Inferior parietal cortex (tissue), 1 donor: ENCODE data around the gene LRFN4.
"Not testable (repeated sequence)": the region's sequence is repeated elsewhere in the genome, so short reads cannot be mapped to it uniquely, and the experiment has no call there.

Source experiments
- DNase-seq: peaks from one replicate; pipeline ENCODE4 v3.0.0-alpha.2; 2016; ENCODE audit errors: extremely low spot score

The LRFN4 gene

DNA sequence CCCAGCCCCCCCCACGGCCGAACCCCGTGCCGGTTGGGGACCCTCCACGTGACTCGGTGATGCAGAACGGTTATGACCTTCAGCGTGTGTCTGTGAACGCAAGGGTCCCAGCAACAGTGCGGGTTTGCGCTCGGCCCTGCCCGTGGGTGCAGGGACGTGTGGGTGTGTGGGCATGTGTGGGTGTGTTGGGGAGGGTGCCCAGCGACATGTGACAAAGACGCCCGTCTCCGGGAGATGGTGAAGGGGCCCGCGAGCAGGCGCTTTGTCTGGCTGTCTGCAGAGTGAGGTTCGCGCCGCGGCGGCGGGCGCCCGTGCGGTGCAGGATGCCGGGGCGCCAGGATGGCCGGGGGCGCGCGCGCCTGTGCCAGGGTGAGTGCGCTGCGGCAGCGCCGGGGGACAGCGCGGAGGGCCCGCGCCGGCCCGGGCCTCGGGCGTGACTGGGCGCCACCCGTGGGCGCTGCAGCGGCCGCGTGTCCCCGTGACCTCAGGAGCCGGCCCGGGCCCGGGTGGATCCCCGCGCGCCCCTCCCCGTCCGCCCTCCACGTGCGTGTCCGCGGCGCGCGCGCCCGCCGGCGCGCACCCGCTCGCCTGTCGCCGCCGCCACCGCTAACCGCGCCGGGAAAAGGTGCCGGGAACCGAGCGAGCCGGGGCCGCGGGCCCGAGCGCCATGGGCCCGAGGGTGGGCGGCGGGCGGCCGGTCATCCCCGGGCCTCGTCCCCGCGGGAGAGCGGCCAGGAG is at the start of gene LRFN4:
Gene LRFN4 (plus strand): TSS at position 569 of the 738 bp plus-strand sequence. CDS start 681 bp downstream, outside the sequence.
- peak; percentile 65 for DNase-seq

DNA sequence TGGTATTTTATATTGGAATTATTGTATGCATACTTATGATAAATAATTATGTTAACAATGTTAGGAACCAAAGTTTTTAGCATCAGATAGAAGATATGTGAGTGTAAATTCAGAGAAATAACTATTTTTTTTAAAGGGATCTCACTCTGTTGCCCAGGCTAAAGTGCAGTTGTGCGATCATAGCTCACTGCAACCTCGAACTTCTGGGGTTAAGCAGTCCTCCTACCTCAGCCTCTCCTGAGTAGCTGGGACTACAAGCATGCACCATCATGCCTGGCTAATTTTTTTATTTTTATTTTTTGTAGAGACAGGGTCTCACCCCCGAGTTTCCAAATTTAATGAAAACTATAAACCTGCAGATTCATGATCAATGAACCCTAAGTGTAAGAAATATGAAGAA is 47.3 kb upstream of the LRFN4 start:
- DNase-seq = no peak

- DNase-seq = no peak
Observed at GRCh38 chr11:66810576-66811185, 46.2 kb upstream of the LRFN4 start.

DNA sequence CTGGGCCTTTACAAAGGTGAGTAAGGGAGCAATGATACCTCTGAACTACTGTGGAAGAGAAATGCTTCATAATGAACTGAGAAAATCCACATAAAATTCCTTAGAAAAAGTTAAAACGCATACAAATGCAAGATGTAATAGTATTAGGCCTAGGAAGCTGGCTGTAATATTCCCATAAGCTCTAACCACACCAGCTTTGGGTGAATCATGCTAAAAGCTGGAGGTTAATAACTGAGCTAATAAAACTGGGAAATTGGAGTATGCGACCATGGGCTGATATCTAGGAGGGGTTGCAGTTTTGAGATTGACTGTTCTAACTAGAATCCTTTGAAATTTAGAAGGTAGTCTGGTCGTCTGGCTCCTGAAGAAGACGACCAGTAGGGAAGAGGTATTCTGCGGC is 42.2 kb upstream of the LRFN4 start:
- no peak for DNase-seq

DNA sequence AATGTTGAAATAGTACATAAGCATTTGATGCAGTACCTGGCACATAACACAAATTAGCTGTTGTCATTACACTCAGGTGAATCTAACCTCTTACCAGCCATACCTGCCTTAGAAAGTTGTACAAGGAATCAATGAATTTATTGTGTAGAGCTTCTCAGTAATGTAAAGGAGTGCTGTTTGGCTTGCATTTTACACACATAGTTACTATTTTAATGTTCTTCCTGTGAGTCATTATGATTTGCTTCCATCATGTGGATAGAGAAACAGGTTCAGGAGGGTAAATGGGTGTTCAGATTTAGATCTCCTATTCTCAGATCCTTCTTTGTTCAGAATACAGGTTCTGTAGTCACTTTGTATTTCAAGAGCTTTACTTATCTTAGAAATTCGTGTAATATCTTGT is 41.2 kb upstream of the LRFN4 start:
- DNase-seq = no peak

DNA sequence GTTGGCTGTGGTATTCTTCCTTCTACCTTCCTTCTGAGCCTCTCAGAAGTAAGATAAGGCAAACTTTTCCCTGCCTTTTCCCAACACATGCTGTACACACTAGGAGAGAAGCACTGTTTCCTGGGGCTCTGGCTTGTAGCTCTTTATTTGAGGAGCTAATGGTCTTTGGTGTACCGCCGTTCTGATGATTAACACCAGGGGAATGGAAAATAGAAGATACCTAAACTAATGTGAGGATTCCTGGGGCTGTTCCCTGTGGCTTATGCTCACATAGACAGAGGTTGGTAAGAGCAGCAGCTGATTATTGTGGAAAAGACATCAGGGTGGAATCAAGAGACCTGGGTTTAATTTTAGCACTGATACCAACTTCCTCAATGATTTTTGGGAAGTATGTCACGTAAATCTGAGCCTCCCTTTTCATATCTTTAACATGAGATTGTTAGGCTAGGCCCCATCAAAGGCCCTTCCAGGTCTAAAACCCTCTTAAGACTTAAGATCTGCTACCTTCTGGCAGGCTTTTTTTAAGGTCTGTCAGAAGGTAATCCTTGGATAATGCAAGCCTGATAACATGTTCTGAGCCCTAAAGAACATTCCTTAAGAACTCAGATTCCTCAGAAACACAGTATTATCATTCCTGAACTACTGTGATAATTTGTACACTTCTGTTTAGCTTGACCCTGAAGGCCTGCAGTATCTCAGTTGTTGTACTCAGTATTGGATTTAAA is 38.5 kb upstream of the LRFN4 start:
- DNase-seq = no peak

- DNase-seq = no peak
Observed at GRCh38 chr11:66820381-66820780, 36.5 kb upstream of the LRFN4 start.

GRCh38 chr11:66820901-66821300 is 36.0 kb upstream of the LRFN4 start:
- DNase-seq = no peak

DNA sequence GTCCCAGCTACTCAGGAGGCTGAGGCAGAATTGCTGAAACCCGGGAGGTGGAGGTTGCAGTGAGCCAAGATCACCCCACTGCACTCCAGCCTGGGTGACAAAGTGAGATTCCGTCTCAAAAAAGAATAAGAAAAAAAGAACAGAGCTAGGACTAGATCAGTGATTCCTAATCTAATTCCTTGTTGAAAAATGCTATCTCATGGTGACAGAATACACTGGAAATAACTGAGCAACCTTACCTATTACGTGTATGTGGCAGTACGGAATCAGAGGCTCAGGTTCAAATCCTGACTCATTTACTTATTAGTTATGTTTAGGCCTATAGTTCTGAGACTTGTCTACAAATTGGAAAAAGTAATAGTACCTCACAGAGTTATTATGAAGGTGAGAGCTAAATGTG is 33.2 kb upstream of the LRFN4 start:
- no peak for DNase-seq

GRCh38 chr11:66824573-66824972 is 32.3 kb upstream of the LRFN4 start:
- DNase-seq = not testable (repeated sequence)

- DNase-seq = no peak
Observed at GRCh38 chr11:66834539-66834845, 22.4 kb upstream of the LRFN4 start.

DNA sequence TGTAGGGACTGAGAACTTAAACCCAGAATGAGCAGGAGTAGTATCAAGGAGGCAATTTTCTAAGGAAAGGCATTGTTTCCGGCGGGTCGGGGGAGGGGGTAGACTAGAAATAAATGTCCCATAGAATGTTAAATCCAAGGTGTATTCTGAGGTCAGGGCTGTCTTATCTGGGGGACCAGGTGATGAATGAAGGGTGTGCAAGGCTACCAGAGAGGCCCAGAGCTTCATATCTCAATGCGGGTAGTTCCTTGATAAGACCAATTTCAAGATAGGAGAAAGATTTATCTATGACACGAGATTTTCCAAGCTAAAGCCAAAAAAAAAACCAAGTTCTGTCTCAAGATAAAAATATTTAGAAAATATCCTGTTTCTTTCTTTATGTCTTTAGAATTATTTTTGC is 21.9 kb upstream of the LRFN4 start:
- DNase-seq = no peak

GRCh38 chr11:66835768-66836405 is 21.0 kb upstream of the LRFN4 start:
- DNase-seq = no peak

DNA sequence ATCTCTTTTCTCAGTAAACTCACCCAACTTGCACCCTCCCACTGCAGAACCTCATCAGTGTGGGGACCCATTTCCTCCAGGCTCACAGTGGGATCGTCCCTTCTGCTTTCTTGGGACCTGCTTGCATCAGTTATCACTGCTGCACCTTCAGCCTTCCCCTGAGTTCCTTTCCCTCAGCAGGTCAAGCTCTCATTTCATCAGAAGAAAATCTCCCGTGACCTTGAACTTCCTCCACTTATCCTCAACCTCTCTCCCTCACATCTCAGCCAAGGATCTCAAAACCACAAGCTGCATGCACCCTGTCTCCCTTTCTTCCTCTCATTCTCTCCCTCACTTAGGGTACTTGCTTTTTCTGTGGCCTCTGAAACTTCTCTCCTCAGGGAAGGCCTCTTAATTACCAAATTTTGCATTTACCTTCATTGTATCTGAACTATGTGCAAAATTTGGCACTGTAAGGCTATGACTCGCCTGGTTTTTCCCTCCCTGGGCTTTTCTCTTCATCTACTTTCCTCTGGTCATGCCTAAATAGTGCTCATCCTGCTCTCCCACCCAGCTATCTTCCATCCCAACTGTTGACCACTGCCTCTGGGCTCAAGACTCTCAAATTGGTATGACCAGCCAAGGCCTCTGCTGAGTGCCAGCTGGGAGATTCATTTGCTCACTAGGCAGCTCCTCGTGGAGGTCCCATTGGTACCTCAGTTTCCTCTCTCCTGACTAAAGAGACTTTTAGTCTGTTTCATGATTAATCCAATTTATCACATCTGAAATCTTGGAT is 16.4 kb upstream of the LRFN4 start:
- no peak for DNase-seq

- DNase-seq = no peak
Observed at GRCh38 chr11:66841861-66842260, 15.0 kb upstream of the LRFN4 start.

DNA sequence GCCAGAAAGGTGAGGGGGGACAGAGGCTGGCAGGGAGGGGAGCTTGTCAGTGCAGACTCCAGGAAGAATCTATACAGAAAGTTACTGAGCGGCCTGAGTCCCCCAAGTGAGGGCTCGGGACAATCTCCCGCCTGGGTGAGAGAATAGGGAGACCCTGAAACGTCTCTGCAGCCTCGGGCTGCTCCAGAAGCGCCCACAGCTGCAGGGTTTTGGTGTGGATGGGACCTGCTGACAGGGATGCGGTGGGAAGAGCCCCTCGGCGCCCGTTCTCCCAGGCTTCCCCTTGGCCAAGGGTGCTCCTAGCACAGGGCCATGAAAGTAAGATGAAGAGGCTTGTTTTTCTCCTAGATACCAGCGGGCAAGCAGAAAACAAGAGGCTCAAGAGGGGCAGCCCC is 14.4 kb upstream of the LRFN4 start:
- no peak for DNase-seq

GRCh38 chr11:66842896-66843775 is 13.7 kb upstream of the LRFN4 start, which contains the start of gene RCE1:
RCE1 (plus strand) TSS chr11:66843441; CDS start chr11:66843456, 15 bp downstream.
- peak; percentile 89 for DNase-seq

DNA sequence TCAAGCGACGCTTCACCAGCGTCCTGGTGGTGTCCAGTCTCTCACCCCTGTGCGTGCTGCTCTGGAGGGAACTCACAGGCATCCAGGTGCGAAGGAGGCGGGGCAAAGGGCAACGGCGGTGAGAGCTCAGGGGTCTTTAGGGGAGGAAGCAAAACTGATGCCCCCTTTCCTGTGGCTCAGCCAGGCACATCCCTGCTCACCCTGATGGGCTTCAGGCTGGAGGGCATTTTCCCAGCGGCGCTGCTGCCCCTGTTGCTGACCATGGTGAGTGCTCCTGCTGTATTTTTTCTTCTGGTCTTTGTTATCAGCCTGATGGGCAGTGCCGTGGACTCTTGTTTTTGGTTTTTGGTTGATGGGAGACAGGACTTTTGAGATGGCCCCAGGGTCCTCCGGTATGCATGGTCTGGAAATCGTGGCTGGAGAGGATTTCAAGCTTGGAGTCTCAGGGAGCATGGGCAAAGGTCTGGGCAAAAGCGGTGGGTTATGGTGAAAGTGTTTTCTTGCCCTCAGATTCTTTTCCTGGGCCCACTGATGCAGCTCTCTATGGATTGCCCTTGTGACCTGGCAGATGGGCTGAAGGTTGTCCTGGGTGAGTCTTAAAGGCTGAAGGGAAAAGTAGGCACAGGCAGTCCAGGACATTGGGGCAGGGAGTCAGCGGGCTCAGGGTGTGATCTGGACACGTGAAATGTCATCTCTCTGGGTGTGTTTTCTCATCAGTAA is 12.9 kb upstream of the LRFN4 start:
- no peak for DNase-seq

- DNase-seq = no peak
Observed at GRCh38 chr11:66844496-66845142, 12.2 kb upstream of the LRFN4 start.
